GM12875 (cell line): ENCODE measurements around the gene GLYR1.

Source experiments
- H3K4me3 ChIP-seq: one replicate; pipeline ENCODE4 v1.5.1; 2011; ENCODE audit warnings: low read depth, low read length, control low read depth
- TF ChIP-seq, protein P1 (sequence below): IDR thresholded peaks from 2 replicates; pipeline ENCODE4 v1.5.1; 2011; ENCODE audit warnings: low read depth, mild to moderate bottlenecking, control low read depth, inconsistent platforms, low read length, moderate library complexity, borderline replicate concordance; ENCODE audit not compliant: insufficient read depth

GLYR1 gene

DNA sequence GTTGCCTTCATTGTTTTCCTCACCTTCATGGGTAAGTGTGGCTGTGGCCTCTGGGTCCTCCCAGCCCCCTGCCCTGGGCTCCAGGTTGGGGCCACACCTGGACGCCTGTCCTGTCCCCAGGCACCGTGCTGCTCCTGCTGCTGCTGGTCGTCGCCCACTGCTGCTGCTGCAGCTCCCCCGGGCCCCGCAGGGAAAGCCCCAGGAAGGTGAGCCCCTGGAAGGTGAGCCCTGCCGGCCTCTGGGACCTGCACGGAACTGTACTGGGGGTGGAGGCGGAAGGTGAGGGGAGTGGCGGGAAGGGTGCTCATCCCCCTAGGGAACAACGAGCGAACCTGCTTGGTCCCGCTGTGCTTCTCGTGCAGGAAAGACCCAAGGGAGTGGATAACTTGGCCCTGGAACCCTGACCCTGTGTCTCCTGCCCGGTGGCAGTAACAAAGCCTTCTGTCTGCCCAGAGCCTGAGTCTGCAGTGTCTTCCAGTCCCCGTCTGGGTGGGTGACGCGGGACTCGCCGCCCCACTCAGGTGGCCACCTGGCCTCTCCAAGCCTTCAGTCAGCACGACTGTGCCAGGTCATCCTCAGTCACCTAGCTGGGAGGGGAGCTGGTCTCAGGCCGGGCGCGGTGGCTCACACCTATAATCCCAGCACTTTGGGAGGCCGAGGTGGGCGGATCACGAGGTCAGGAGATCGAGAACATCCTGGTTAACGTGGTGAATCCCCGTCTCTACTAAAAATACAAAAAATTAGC, 51.1 kb downstream of the GLYR1 start:
- no peak overlapping the region for H3K4me3 ChIP-seq
- TF ChIP-seq, protein P1, sequence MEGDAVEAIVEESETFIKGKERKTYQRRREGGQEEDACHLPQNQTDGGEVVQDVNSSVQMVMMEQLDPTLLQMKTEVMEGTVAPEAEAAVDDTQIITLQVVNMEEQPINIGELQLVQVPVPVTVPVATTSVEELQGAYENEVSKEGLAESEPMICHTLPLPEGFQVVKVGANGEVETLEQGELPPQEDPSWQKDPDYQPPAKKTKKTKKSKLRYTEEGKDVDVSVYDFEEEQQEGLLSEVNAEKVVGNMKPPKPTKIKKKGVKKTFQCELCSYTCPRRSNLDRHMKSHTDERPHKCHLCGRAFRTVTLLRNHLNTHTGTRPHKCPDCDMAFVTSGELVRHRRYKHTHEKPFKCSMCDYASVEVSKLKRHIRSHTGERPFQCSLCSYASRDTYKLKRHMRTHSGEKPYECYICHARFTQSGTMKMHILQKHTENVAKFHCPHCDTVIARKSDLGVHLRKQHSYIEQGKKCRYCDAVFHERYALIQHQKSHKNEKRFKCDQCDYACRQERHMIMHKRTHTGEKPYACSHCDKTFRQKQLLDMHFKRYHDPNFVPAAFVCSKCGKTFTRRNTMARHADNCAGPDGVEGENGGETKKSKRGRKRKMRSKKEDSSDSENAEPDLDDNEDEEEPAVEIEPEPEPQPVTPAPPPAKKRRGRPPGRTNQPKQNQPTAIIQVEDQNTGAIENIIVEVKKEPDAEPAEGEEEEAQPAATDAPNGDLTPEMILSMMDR = no peak

DNA sequence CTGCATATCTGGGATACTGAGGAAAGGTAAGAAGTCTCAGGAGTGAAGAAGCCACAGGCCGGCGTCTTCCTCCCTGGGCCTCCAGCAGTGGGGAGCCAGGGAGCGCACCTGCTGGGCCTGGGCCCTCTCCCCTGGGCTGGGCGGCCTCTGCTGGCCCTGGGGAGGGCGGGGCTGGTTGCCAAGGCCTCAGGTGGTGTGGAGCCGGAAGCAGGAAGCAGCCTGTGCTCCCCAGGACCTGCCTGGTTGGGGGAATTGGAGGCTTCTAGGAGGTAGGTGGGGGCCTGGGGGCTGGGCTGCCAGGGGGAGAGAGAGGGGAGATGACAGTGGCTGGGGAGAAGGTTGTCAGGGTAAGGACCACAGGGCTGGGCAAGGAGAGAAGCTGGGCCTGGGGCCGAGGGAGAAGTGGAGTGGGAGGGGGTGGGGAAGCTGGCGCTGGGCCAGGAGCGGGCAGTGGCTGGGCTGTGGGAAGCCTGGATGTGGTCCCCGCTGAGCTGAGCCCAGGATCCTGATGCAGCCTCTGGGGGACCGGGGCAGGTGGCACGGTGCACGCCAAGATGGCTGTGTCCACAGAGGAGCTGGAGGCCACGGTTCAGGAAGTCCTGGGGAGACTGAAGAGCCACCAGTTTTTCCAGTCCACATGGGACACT, 51.8 kb downstream of the GLYR1 start, which contains the start of gene SMIM22:
TSS of gene SMIM22 (plus strand) at position 189 of the 647 bp plus-strand sequence. CDS start at position 555, 366 bp downstream.
- TF ChIP-seq, protein P1 = no peak
- no peak within 1 kb of the TSS for H3K4me3 ChIP-seq

DNA sequence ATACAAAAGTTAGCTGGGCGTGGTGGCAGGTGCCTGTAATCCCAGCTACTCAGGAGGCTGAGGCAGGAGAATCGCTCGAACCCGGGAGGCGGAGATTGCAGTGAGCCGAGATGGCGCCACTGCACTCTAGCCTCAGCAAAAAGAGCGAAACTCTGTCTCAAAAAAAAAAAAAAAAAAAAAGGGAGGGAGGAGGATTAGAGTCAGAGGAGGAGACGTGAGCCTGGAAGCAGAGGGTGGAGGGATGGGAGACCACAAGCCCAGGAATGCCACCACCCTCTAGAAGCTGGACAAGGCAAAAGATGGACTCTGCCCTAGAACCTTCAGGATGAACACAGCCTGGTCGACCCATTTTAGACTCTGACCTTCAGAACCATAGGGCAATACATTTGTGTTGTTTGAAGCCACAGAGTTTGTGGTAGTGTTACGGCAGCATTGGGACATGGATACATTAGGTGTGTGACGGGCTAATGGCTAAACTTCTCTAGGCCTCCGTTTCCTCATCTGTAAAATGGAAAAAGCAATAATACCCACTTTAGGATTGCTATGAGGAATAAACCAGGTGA, 54.1 kb downstream of the GLYR1 start:
- TF ChIP-seq, protein P1 = no peak
- no peak overlapping the region for H3K4me3 ChIP-seq

DNA sequence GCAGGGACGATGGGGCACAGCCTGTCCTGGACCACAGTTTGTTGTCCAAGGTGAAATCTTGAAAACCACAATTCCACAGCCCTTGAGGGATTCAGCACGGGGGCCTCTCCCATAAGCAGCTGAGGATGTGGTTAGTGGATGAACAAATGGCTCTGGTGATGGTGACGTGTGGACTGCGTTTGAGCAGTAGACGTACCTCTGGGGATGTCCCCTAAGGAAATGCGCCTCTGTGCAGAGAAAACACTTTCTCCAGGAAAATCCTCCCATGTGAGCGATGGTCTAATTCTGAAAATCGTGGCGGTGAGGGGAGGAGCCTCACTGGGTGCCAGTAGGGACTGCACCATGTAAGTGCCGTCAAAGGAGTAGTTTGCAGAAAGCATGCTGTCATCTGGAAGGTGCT, 56.2 kb downstream of the GLYR1 start:
- TF ChIP-seq, protein P1 = no peak
- H3K4me3 ChIP-seq = no peak overlapping the region

DNA sequence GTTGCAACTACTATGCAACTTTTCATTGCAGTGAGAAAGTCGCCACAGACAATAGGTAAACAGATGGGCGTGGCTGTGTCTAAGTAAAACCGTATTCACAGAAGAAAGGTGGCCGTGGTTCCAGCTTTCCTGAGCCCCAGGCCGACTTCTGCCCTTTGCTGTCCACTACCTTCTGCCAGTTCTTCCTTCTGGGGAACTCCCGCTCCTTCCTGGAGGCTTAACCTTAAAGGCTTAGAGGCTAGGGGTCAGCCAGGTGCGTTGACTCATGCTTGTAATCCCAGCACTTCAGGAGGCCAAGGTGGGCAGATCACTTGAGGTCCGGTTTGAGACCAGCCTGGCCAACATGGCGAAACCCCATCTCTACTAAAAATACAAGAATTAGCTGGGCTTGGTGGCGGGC, 56.8 kb downstream of the GLYR1 start:
- TF ChIP-seq, protein P1 = no peak
- H3K4me3 ChIP-seq = no peak overlapping the region

DNA sequence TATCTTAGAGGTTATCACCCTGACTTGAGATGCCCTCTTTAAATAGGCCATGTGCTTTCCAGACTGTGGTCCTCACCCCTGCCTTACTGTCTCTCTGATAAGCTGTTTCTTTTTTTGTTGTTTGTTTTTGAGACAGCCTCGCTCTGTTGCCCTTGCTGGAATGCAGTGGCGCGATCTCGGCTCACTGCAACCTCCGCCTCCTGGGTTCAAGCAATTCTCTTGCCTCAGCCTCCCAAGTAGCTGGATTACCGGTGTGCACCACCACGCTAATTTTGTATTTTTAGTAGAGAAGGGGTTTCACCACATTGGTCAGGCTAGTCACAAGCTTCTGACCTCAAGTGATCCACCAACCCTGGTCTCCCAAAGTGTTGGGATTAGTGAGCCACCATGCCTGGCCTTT, 58.2 kb downstream of the GLYR1 start:
- TF ChIP-seq, protein P1 = no peak

More for the DNA sequence above, 58.2 kb downstream of the GLYR1 start:
- no peak overlapping the region for H3K4me3 ChIP-seq
